DOHH2 (cell line): ENCODE data around the gene FHOD3.
"Not testable (repeated sequence)": the region's sequence is repeated elsewhere in the genome, so short reads cannot be mapped to it uniquely, and the experiment has no call there.

ENCODE experiments used
- CTCF ChIP-seq: fragments of 200-600 bp; sonication (generic); IDR thresholded peaks from one replicate; pipeline ENCODE4 v1.5.1; 2014; ENCODE audit warnings: antibody characterized with exemption, mild to moderate bottlenecking, low read depth, low read length; ENCODE audit not compliant: poor library complexity, severe bottlenecking
- EZH2phosphoT487 ChIP-seq: fragments of 200-600 bp; sonication (generic); IDR thresholded peaks from 2 replicates; pipeline ENCODE4 v1.6.1; 2017; ENCODE audit warnings: borderline replicate concordance, mild to moderate bottlenecking, antibody characterized with exemption, low read length, moderate library complexity, mixed read lengths

DNA sequence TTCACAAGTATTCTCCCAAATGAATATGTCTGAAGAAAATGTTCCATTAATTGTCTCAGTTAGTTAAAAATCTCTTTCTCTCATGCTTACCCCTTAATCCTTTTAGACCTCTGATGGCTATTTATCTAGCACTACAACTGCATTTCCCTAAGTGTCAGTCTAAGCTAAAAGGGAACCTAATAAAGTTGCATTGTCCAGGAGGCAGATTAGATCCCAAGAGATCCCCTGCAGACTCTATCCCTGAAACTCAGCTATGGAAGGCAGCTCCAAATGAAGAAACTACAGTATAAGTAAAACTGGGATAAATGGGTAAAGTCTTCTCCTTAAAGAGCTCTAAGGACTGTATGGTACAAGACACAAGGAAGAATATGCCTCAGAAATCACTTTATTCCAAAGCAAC, 518.6 kb downstream of the FHOD3 start:
- not testable (repeated sequence) for TF ChIP-seq CTCF, EZH2phosphoT487
